Measurements from ENCODE around the gene LBX2.

LBX2 gene

GRCh38 chr2:74448771-74449170, 50.6 kb downstream of the LBX2 start:
- no peak overlapping the region for H3K4me3 ChIP-seq (ENCODE audit: low read depth, low read length)
- no peak for TF ChIP-seq CTCF (IDR thresholded peaks at IDR 0.05; ENCODE audit: low read depth, low read length)
- no peak for DNase-seq (ENCODE audit: low read depth, low spot score)
- in situ Hi-C loops (cut with HindIII; ENCODE audit: low sequenced_read_pairs): no loop called here

All from astrocyte of the spinal cord (primary cell).